HepG2 (cell line): Measurements from ENCODE around the gene SLC50A1. TPM values are rescaled to one million over a fixed set of nuclear protein-coding genes. Genes with fewer than 3 reads are reported as not detected.

Source experiments
- ARID2 ChIP-seq: sonication (generic); formaldehyde crosslinking; IDR thresholded peaks from 2 replicates; pipeline ENCODE4 v1.8.1; 2022; ENCODE audit warnings: mild to moderate bottlenecking, missing genetic modification reagents, borderline replicate concordance
- ATF1 ChIP-seq: IDR thresholded peaks from 2 replicates; pipeline ENCODE4 v1.6.1; 2016; ENCODE audit warnings: mild to moderate bottlenecking, control low read depth
- ATF3 ChIP-seq: sonication (generic); formaldehyde crosslinking; IDR thresholded peaks from 2 replicates; pipeline ENCODE4 v1.4.0; 2020; ENCODE audit warnings: missing genetic modification reagents
- CREB1 ChIP-seq, 2 experiments: fragments of 450-650 bp in 1 of 2; IDR thresholded peaks; 2 replicates each; pipeline ENCODE4 v1.6.1; 2016 to 2017; ENCODE audit warnings: control low read depth in 1 of 2, mild to moderate bottlenecking in 1 of 2, missing compliant biosample characterization in 1 of 2, missing genetic modification characterization in 1 of 2
- FLYWCH1 ChIP-seq: sonication (generic); formaldehyde crosslinking; IDR thresholded peaks from 2 replicates; pipeline ENCODE4 v1.8.1; 2023; ENCODE audit warnings: mild to moderate bottlenecking, missing genetic modification reagents
- IRF9 ChIP-seq: sonication (generic); formaldehyde crosslinking; IDR thresholded peaks from 2 replicates; pipeline ENCODE4 v1.8.0; 2022; ENCODE audit warnings: missing genetic modification reagents, mild to moderate bottlenecking, borderline replicate concordance
- KLF9 ChIP-seq: IDR thresholded peaks from 2 replicates; pipeline ENCODE4 v1.6.1; 2016; ENCODE audit warnings: low read depth
- MTERF4 ChIP-seq: sonication (generic); formaldehyde crosslinking; IDR thresholded peaks from 2 replicates; pipeline ENCODE4 v1.8.0; 2023; ENCODE audit warnings: mild to moderate bottlenecking, missing genetic modification reagents
- XBP1 ChIP-seq: sonication (generic); formaldehyde crosslinking; IDR thresholded peaks from 2 replicates; pipeline ENCODE4 v1.5.0; 2020; ENCODE audit warnings: missing genetic modification reagents
- ZBTB34 ChIP-seq: sonication (generic); formaldehyde crosslinking; IDR thresholded peaks from 2 replicates; pipeline ENCODE4 v1.8.0; 2022; ENCODE audit warnings: mild to moderate bottlenecking, missing genetic modification reagents
- ZC3H4 ChIP-seq: sonication (generic); formaldehyde crosslinking; IDR thresholded peaks from 2 replicates; pipeline ENCODE4 v1.4.0; 2020; ENCODE audit warnings: missing genetic modification reagents, borderline replicate concordance
- ZFP36L1 ChIP-seq: sonication (generic); formaldehyde crosslinking; IDR thresholded peaks from 2 replicates; pipeline ENCODE4 v1.8.0; 2022; ENCODE audit warnings: mild to moderate bottlenecking, missing genetic modification reagents, moderate library complexity
- ZFX ChIP-seq: sonication (generic); formaldehyde crosslinking; IDR thresholded peaks from 2 replicates; pipeline ENCODE4 v1.4.0; 2020; ENCODE audit warnings: mild to moderate bottlenecking, low read depth, missing genetic modification reagents, moderate library complexity
- ZNF12 ChIP-seq: sonication (generic); formaldehyde crosslinking; IDR thresholded peaks from 2 replicates; pipeline ENCODE4 v1.5.0; 2020; ENCODE audit warnings: missing genetic modification reagents
- ZNF124 ChIP-seq: sonication (generic); formaldehyde crosslinking; IDR thresholded peaks from 2 replicates; pipeline ENCODE4 v1.4.0; 2020; ENCODE audit warnings: missing genetic modification reagents
- ZNF564 ChIP-seq: sonication (generic); formaldehyde crosslinking; IDR thresholded peaks from 2 replicates; pipeline ENCODE4 v1.8.1; 2023; ENCODE audit warnings: mild to moderate bottlenecking, missing genetic modification reagents
- ZNF747 ChIP-seq: sonication (generic); formaldehyde crosslinking; IDR thresholded peaks from 2 replicates; pipeline ENCODE4 v1.8.1; 2023; ENCODE audit warnings: missing genetic modification reagents, mild to moderate bottlenecking, borderline replicate concordance
- ZNF780A ChIP-seq: sonication (generic); formaldehyde crosslinking; IDR thresholded peaks from 2 replicates; pipeline ENCODE4 v1.8.0; 2022; ENCODE audit warnings: mild to moderate bottlenecking, missing genetic modification reagents, moderate library complexity
- ZNF788 ChIP-seq: sonication (generic); formaldehyde crosslinking; IDR thresholded peaks from 2 replicates; pipeline ENCODE4 v1.5.0; 2020; ENCODE audit warnings: mild to moderate bottlenecking, missing genetic modification reagents, borderline replicate concordance
- polyA plus RNA-seq, 8 experiments: library from polyadenylated mRNA; depleted of rRNA in 3 of 8; stranded (reverse) in 7 of 8; unstranded in 1 of 8; fragments of >200 nt; fragmentation: Illumina TruSeq in 4 of 8; extraction: Trizol in 4 of 8; gene quantifications; 2 replicates each; pipeline versions ENCODE4 v1.2.1 to v1.2.3, GENCODE V29; 2011 to 2016; ENCODE audit warnings: low read depth in 4 of 8, missing spikeins in 1 of 8, mixed read lengths in 1 of 8; ENCODE audit not compliant: insufficient read depth in 1 of 8
- total RNA-seq, 5 experiments: library from RNA; depleted of rRNA; stranded (reverse); fragments of >200 nt; fragmentation: Illumina TruSeq; extraction: Trizol; gene quantifications; 2 replicates each; pipeline ENCODE4 v1.2.3, GENCODE V29; 2016; ENCODE audit warnings: low read depth in 1 of 5
- TF ChIP-seq, protein P1 (sequence below), 2 experiments: sonication (generic) in 1 of 2; formaldehyde crosslinking in 1 of 2; IDR thresholded peaks; 2 replicates each; pipeline versions ENCODE4 v1.4.0 to v1.6.1; 2016 to 2020; ENCODE audit warnings: borderline replicate concordance in 1 of 2, low read depth in 1 of 2, mild to moderate bottlenecking in 1 of 2, missing genetic modification reagents in 1 of 2

Gene SLC50A1
- total and polyA plus RNA-seq, 2 of the 13 experiments (the other 11 are each of a cell fraction or from before 2014, with no cell fraction given), result 22.5 to 46.8 TPM

- TF ChIP-seq, protein P1, sequence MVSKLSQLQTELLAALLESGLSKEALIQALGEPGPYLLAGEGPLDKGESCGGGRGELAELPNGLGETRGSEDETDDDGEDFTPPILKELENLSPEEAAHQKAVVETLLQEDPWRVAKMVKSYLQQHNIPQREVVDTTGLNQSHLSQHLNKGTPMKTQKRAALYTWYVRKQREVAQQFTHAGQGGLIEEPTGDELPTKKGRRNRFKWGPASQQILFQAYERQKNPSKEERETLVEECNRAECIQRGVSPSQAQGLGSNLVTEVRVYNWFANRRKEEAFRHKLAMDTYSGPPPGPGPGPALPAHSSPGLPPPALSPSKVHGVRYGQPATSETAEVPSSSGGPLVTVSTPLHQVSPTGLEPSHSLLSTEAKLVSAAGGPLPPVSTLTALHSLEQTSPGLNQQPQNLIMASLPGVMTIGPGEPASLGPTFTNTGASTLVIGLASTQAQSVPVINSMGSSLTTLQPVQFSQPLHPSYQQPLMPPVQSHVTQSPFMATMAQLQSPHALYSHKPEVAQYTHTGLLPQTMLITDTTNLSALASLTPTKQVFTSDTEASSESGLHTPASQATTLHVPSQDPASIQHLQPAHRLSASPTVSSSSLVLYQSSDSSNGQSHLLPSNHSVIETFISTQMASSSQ (IDR thresholded peaks at IDR 0.05; ENCODE audit: low read depth), result peak; percentile 79
- TF ChIP-seq, protein P1 (CRISPR knock-in tag; IDR thresholded peaks at IDR 0.05; ENCODE audit: borderline replicate concordance), result peak; percentile 64
- TF ChIP-seq ZNF124 (CRISPR knock-in tag), result peak; percentile 80
- TF ChIP-seq MTERF4 (CRISPR knock-in tag), result peak; percentile 46; the same call in 1 of the 2 replicates
- no peak for TF ChIP-seq XBP1 (CRISPR knock-in tag)
- TF ChIP-seq ZNF564, result no peak; the same call in 1 of the 2 replicates
- TF ChIP-seq ZC3H4 (CRISPR knock-in tag), result no peak; the same call in 1 of the 2 replicates
- no peak for TF ChIP-seq ATF1 (CRISPR knock-in tag)
- TF ChIP-seq ZBTB34 (CRISPR knock-in tag), result peak; percentile 83
- TF ChIP-seq FLYWCH1 (CRISPR knock-in tag), result no peak
- no peak for TF ChIP-seq ZNF747 (CRISPR knock-in tag)
- peak; percentile 92 for TF ChIP-seq ATF3
- peak; percentile 38 for TF ChIP-seq ZFP36L1 (CRISPR knock-in tag)
- TF ChIP-seq ZFX, result peak; percentile 72; the same call in 1 of the 2 replicates
- TF ChIP-seq CREB1 (IDR thresholded peaks at IDR 0.05), result peak; percentile 79
- no peak for TF ChIP-seq CREB1 (CRISPR knock-in tag; IDR thresholded peaks at IDR 0.05)
- peak; percentile 87 for TF ChIP-seq ZNF780A (CRISPR knock-in tag)
- peak; percentile 76; the same call in 1 of the 2 replicates for TF ChIP-seq ARID2 (CRISPR knock-in tag)
- TF ChIP-seq ZNF12 (CRISPR knock-in tag), result no peak; the same call in 1 of the 2 replicates
- TF ChIP-seq ZNF788 (CRISPR knock-in tag), result peak; percentile 78; the same call in 1 of the 2 replicates
- TF ChIP-seq KLF9, result no peak
- peak; percentile 46; the same call in 1 of the 2 replicates for TF ChIP-seq IRF9 (CRISPR knock-in tag)
Measured at GRCh38 chr1:155127105-155127966, 8.3 kb upstream of the SLC50A1 start, which contains the start of gene EFNA1 (continued).
